Kidney (tissue), 14 donors: ENCODE measurements around the gene RBMS1. TPM values are rescaled to one million over a fixed set of nuclear protein-coding genes. Genes with fewer than 3 reads are reported as not detected.

ENCODE experiments used
- DNase-seq, 5 donors: peaks; one replicate each; pipeline ENCODE4 v3.0.0-alpha.2; 2013 to 2020
- FAIRE-seq: peaks from 2 replicates; lab custom pipeline; 2012; peaks lifted over from hg19 to GRCh38; lab: Jason Lieb, UNC
- H3K27ac ChIP-seq, 2 donors: one replicate each; pipeline ENCODE4 v1.7.0; 2013; ENCODE audit warnings: low read depth in 2 of 2, low read length in 2 of 2, inconsistent platforms in 1 of 2
- H3K27me3 ChIP-seq: one replicate; pipeline ENCODE4 v1.7.1; 2013; ENCODE audit warnings: low read length, inconsistent platforms; ENCODE audit not compliant: control insufficient read depth, insufficient read depth
- H3K36me3 ChIP-seq, 3 donors: one replicate each; pipeline versions ENCODE4 v1.7.0 to v1.7.1; 2013; ENCODE audit warnings: low read length in 3 of 3, control low read depth in 1 of 3, inconsistent platforms in 1 of 3; ENCODE audit not compliant: insufficient read depth in 3 of 3, control insufficient read depth in 2 of 3
- H3K4me1 ChIP-seq, 3 donors: one replicate each; pipeline versions ENCODE4 v1.7.0 to v1.7.1; 2013; ENCODE audit warnings: low read length in 3 of 3, inconsistent platforms in 1 of 3, low read depth in 1 of 3; ENCODE audit not compliant: control insufficient read depth in 2 of 3, insufficient read depth in 2 of 3
- H3K4me3 ChIP-seq, 3 donors: one replicate each; pipeline versions ENCODE4 v1.7.0 to v1.8.1; 2013; ENCODE audit warnings: low read length in 3 of 3, control low read depth in 1 of 3, inconsistent platforms in 1 of 3
- H3K9ac ChIP-seq, 3 donors: one replicate each; pipeline versions ENCODE4 v1.7.0 to v1.7.1; 2013; ENCODE audit warnings: low read length in 3 of 3, control low read depth in 1 of 3, inconsistent platforms in 1 of 3
- H3K9me3 ChIP-seq, 3 donors: one replicate each; pipeline versions ENCODE4 v1.7.0 to v1.7.1; 2013; ENCODE audit warnings: low read length in 3 of 3, control low read depth in 1 of 3, inconsistent platforms in 1 of 3; ENCODE audit not compliant: control insufficient read depth in 2 of 3, insufficient read depth in 1 of 3
- CTCF ChIP-seq: IDR thresholded peaks from 3 replicates; pipeline ENCODE4 v1.5.1; 2012; ENCODE audit warnings: mild to moderate bottlenecking, moderate library complexity, borderline replicate concordance; ENCODE audit not compliant: insufficient read depth; ENCODE audit errors: extremely low read depth
- intact Hi-C: fragments of 100-400 bp; cut with DNase I; formaldehyde crosslinking; loops from one replicate; pipeline ENCODE4 v1.11.1; 2022
- polyA plus RNA-seq: library from polyadenylated mRNA; stranded (reverse); fragments of 350-450 nt; fragmentation: Illumina TruSeq; extraction: RNeasy Lipid Tissue Mini Kit (QIAGEN cat#74804); gene quantifications from one replicate; pipeline ENCODE4 v1.2.3, GENCODE V29; 2014; ENCODE audit warnings: low read depth, low replicate concordance; ENCODE audit not compliant: insufficient read depth
- total RNA-seq: library from RNA; stranded (reverse); fragmentation: NEBNext Ultra II Directional; extraction: Animal tissue kit (Norgen Biotek cat#: 25700); gene quantifications from one replicate; pipeline ENCODE4 v1.2.1, GENCODE V29; 2021
- donor health status: control.
- donor health status: control.
- donor health status: control.
- donor health status: control.
- donor health status: control.
- donor health status: DM: yes; HTN: yes; CAD: no.
- donor health status: Normal renal cell carcinoma (clear cell type).

RBMS1 gene
- total and polyA plus RNA-seq, 2 donors from 2014 or later = 25.6 to 94.8 TPM

DNA sequence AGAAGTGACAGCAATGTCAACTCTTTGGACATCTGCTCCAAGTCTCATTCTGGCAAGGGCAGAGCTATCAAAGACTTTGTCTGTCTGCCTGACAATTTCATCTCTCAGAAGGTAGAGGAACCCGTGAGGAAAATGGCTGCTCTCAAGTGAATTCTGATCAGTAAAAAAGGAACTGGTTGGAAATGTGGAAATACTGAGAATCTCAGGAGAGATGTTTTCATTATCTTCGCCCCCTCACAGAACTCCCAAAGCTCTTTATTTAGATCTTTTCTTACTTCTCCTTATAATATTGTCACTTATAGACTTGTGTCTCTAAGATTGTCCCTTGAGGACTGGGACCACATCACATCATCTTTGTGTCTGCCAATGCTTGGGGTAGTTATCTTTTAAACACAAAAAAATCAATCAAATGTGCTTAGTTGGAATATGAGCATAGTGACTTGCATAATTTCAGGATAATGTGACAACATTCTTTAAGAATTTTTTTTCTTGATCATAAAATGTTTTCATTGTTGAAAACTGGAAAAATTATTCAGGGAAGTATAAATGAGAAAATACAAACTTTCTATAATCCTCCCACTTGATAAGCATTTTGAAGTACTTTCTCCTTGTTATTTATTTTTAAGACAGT is 225.3 kb downstream of the RBMS1 start:
- H3K4me1 ChIP-seq = peaks cover 4 to 18% (median 15%) of the 10 kb centered on the region in 3 donors
- H3K36me3 ChIP-seq = no peaks in the 10 kb centered on the region
- peak overlapping the region in 1 of 2 donors; percentile 98 for H3K27ac ChIP-seq
- H3K4me3 ChIP-seq = no peak overlapping the region
- H3K9ac ChIP-seq = no peak overlapping the region
- FAIRE-seq (no peak), DNase-seq (no peak)
- no peaks in the 10 kb centered on the region for H3K27me3 ChIP-seq
- intact Hi-C loops = no loop called here
- no peak for TF ChIP-seq CTCF
- no peaks in the 10 kb centered on the region for H3K9me3 ChIP-seq

- H3K27ac ChIP-seq = no peak overlapping the region
- H3K4me1 ChIP-seq = peaks cover 4 to 18% (median 15%) of the 10 kb centered on the region in 3 donors
- no peaks in the 10 kb centered on the region for H3K27me3 ChIP-seq
- FAIRE-seq (no peak), DNase-seq (no peak)
- no peaks in the 10 kb centered on the region for H3K9me3 ChIP-seq
- H3K9ac ChIP-seq = no peak overlapping the region
- no peak overlapping the region for H3K4me3 ChIP-seq
- intact Hi-C loops = no loop called here
- no peak for TF ChIP-seq CTCF
- H3K36me3 ChIP-seq = no peaks in the 10 kb centered on the region
These were observed 225.9 kb downstream of the RBMS1 start for GRCh38 chr2:160267692-160268091.

- Histone ChIP-seq H3K27me3 (no peaks in the 10 kb centered on the region), H3K9ac (no peak overlapping the region), H3K36me3 (no peaks in the 10 kb centered on the region), H3K4me3 (no peak overlapping the region), H3K4me1 (peaks cover 4 to 18% (median 15%) of the 10 kb centered on the region in 3 donors), H3K27ac (no peak overlapping the region), H3K9me3 (no peaks in the 10 kb centered on the region)
- no peak for DNase-seq
- intact Hi-C loops = no loop called here
- FAIRE-seq = no peak
- no peak for TF ChIP-seq CTCF
These were observed 226.6 kb downstream of the RBMS1 start for GRCh38 chr2:160267022-160267421.

DNA sequence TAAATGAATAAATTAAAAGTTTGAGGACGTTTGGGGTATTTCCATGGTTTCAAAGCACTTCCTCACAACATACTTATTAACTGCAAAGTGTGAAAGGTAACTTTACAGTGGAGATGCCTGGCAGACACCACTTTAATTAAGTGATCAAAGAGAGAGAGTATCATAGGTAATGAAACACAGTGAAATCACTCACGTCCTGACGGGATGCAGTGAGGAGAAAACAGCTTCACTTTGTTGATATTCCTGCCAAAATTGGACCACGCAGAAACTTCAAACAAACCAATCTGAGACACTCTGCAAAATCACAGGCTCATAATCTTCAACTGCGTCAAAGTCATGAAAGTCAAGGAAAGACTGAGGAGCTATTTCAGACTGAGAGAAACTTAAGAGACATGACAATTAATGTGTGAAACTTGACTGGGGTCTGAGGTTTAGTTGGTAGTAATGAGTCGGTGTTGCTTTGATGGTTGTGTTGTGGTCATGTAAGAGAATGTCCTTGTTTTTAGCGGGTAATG is 227.5 kb downstream of the RBMS1 start:
- intact Hi-C loops = no loop called here
- FAIRE-seq = no peak

More for the DNA sequence above, 227.5 kb downstream of the RBMS1 start:
- TF ChIP-seq CTCF = no peak
- Histone ChIP-seq H3K9ac (no peak overlapping the region), H3K4me1 (peaks cover 0 to 15% (median 12%) of the 10 kb centered on the region in 3 donors), H3K27ac (no peak overlapping the region), H3K27me3 (no peaks in the 10 kb centered on the region), H3K4me3 (no peak overlapping the region), H3K9me3 (no peaks in the 10 kb centered on the region), H3K36me3 (no peaks in the 10 kb centered on the region)
- no peak for DNase-seq
